ENCODE measurements around the gene HMGN2.

The HMGN2 gene

GRCh38 chr1:26496861-26497260, 24.6 kb downstream of the HMGN2 start:
- no peak for TF ChIP-seq GATA3 (IDR thresholded peaks at IDR 0.05; ENCODE audit: low read depth, low read length)
- no peak for TF ChIP-seq GATA2 (IDR thresholded peaks at IDR 0.05; ENCODE audit: low read depth, low read length)

- no peak for TF ChIP-seq GATA2 (IDR thresholded peaks at IDR 0.05; ENCODE audit: low read depth, low read length)
- TF ChIP-seq GATA3 (IDR thresholded peaks at IDR 0.05; ENCODE audit: low read depth, low read length), result no peak
Observed at GRCh38 chr1:26498894-26499293, 26.7 kb downstream of the HMGN2 start.

GRCh38 chr1:26500488-26501175, 28.4 kb downstream of the HMGN2 start:
- no peak for TF ChIP-seq GATA3 (IDR thresholded peaks at IDR 0.05; ENCODE audit: low read depth, low read length)
- TF ChIP-seq GATA2 (IDR thresholded peaks at IDR 0.05; ENCODE audit: low read depth, low read length), result no peak

- TF ChIP-seq GATA3 (IDR thresholded peaks at IDR 0.05; ENCODE audit: low read depth, low read length) (no peak), GATA2 (IDR thresholded peaks at IDR 0.05; ENCODE audit: low read depth, low read length) (no peak)
Observed at GRCh38 chr1:26516987-26517765, 44.9 kb downstream of the HMGN2 start.

- TF ChIP-seq GATA2 (IDR thresholded peaks at IDR 0.05; ENCODE audit: low read depth, low read length), result no peak
Observed at GRCh38 chr1:26517766-26518049, 45.5 kb downstream of the HMGN2 start.

- TF ChIP-seq GATA2 (IDR thresholded peaks at IDR 0.05; ENCODE audit: low read depth, low read length) (no peak), GATA3 (IDR thresholded peaks at IDR 0.05; ENCODE audit: low read depth, low read length) (no peak)
Observed at GRCh38 chr1:26518355-26518754, 46.1 kb downstream of the HMGN2 start.

GRCh38 chr1:26520339-26520738, 48.1 kb downstream of the HMGN2 start:
- TF ChIP-seq GATA3 (IDR thresholded peaks at IDR 0.05; ENCODE audit: low read depth, low read length) (no peak), GATA2 (IDR thresholded peaks at IDR 0.05; ENCODE audit: low read depth, low read length) (no peak)

GRCh38 chr1:26521669-26522030, 49.4 kb downstream of the HMGN2 start:
- TF ChIP-seq GATA3 (IDR thresholded peaks at IDR 0.05; ENCODE audit: low read depth, low read length) (no peak), GATA2 (IDR thresholded peaks at IDR 0.05; ENCODE audit: low read depth, low read length) (no peak)

GRCh38 chr1:26522073-26522472, 49.8 kb downstream of the HMGN2 start:
- TF ChIP-seq GATA2 (IDR thresholded peaks at IDR 0.05; ENCODE audit: low read depth, low read length) (no peak), GATA3 (IDR thresholded peaks at IDR 0.05; ENCODE audit: low read depth, low read length) (no peak)

- TF ChIP-seq GATA2 (IDR thresholded peaks at IDR 0.05; ENCODE audit: low read depth, low read length), result no peak
Observed at GRCh38 chr1:26524181-26524580, 51.9 kb downstream of the HMGN2 start.
